HG03139 (cell line): ENCODE results near the gene VSTM1.

Experiments used
- ATAC-seq: cut with Tn5 transposase; IDR thresholded peaks from one replicate; pipeline ENCODE4 v1.9.1; 2021; ENCODE audit not compliant: unreplicated experiment

VSTM1 gene

GRCh38 chr19:54013866-54014265 lies 49.8 kb downstream of the VSTM1 start:
- no peak for ATAC-seq

- no peak for ATAC-seq
Observed at GRCh38 chr19:54011507-54012211, 52.0 kb downstream of the VSTM1 start.

- ATAC-seq = no peak
Observed at GRCh38 chr19:54010474-54010873, 53.2 kb downstream of the VSTM1 start.

- no peak for ATAC-seq
Observed at GRCh38 chr19:54009440-54009839, 54.3 kb downstream of the VSTM1 start.

GRCh38 chr19:54002495-54003315 lies 61.0 kb downstream of the VSTM1 start:
- ATAC-seq = no peak

- ATAC-seq = no peak
Observed at GRCh38 chr19:54001496-54001895, 62.2 kb downstream of the VSTM1 start.

- ATAC-seq = no peak
Observed at GRCh38 chr19:53999694-54000093, 64.0 kb downstream of the VSTM1 start.

- ATAC-seq = no peak
Observed at GRCh38 chr19:53998223-53998622, 65.5 kb downstream of the VSTM1 start.

- ATAC-seq = no peak
Observed at GRCh38 chr19:53994811-53995210, 68.9 kb downstream of the VSTM1 start.

GRCh38 chr19:53993448-53993847 lies 70.2 kb downstream of the VSTM1 start:
- ATAC-seq = no peak

- ATAC-seq = no peak
Observed at GRCh38 chr19:53992815-53993214, 70.9 kb downstream of the VSTM1 start.

- no peak for ATAC-seq
Observed at GRCh38 chr19:53992211-53992610, 71.5 kb downstream of the VSTM1 start.

- ATAC-seq = no peak
Observed at GRCh38 chr19:53991224-53992113, 72.2 kb downstream of the VSTM1 start, which contains the start of gene CACNG6. Gene CACNG6 (plus strand): TSS chr19:53991637. CDS start chr19:53992878, 1,241 bp downstream.
